Measurements from ENCODE around the gene EIF3A.

The EIF3A gene

GRCh38 chr10:119118231-119118630, 37.6 kb upstream of the EIF3A start:
- peaks cover 15% of the 10 kb centered on the region for H3K4me1 ChIP-seq (ENCODE audit: insufficient read depth, low read length, severe bottlenecking)
- H3K27me3 ChIP-seq (ENCODE audit: insufficient read depth, low read length): no peaks in the 10 kb centered on the region
- H3K9me2 ChIP-seq (ENCODE audit: low read depth, low read length): no peaks in the 10 kb centered on the region
- TF ChIP-seq EZH2 (IDR thresholded peaks at IDR 0.05; ENCODE audit: borderline replicate concordance, low read length) (no peak), CTCF (IDR thresholded peaks at IDR 0.05; ENCODE audit: low read length) (no peak)
- no peak overlapping the region for H3K4me2 ChIP-seq (ENCODE audit: low read length)
- peaks cover 54% of the 10 kb centered on the region for H3K36me3 ChIP-seq (ENCODE audit: insufficient read depth, low read length)
- peaks cover 13% of the 10 kb centered on the region for H3F3A ChIP-seq (ENCODE audit: insufficient read depth, low read length)
- no peak overlapping the region for H2AFZ ChIP-seq (ENCODE audit: low read length)
- H3K9me3 ChIP-seq (ENCODE audit: low read length): no peaks in the 10 kb centered on the region
- no peaks in the 10 kb centered on the region for H4K20me1 ChIP-seq (ENCODE audit: insufficient read depth, low read length)
- H3K27ac ChIP-seq (ENCODE audit: low read depth, low read length, poor library complexity, severe bottlenecking): no peak overlapping the region
- H3K9ac ChIP-seq (ENCODE audit: low read length): no peak overlapping the region
- no peaks in the 10 kb centered on the region for H3K79me2 ChIP-seq (ENCODE audit: insufficient read depth, low read length)
- H3K4me3 ChIP-seq (ENCODE audit: low read depth, low read length, poor library complexity, severe bottlenecking): no peak overlapping the region

- TF ChIP-seq EZH2 (IDR thresholded peaks at IDR 0.05; ENCODE audit: borderline replicate concordance, low read length): no peak
- no peak for TF ChIP-seq CTCF (IDR thresholded peaks at IDR 0.05; ENCODE audit: low read length)
- no peak overlapping the region for H3K27ac ChIP-seq (ENCODE audit: low read depth, low read length, poor library complexity, severe bottlenecking)
- no peak overlapping the region for H3K4me2 ChIP-seq (ENCODE audit: low read length)
- no peak overlapping the region for H2AFZ ChIP-seq (ENCODE audit: low read length)
- H3K4me1 ChIP-seq (ENCODE audit: insufficient read depth, low read length, severe bottlenecking): peaks cover 15% of the 10 kb centered on the region
- H3K9me2 ChIP-seq (ENCODE audit: low read depth, low read length): no peaks in the 10 kb centered on the region
- no peak overlapping the region for H3K4me3 ChIP-seq (ENCODE audit: low read depth, low read length, poor library complexity, severe bottlenecking)
- peaks cover 13% of the 10 kb centered on the region for H3F3A ChIP-seq (ENCODE audit: insufficient read depth, low read length)
- no peaks in the 10 kb centered on the region for H3K9me3 ChIP-seq (ENCODE audit: low read length)
- H3K27me3 ChIP-seq (ENCODE audit: insufficient read depth, low read length): no peaks in the 10 kb centered on the region
- no peak overlapping the region for H3K9ac ChIP-seq (ENCODE audit: low read length)
- H4K20me1 ChIP-seq (ENCODE audit: insufficient read depth, low read length): no peaks in the 10 kb centered on the region
- no peaks in the 10 kb centered on the region for H3K79me2 ChIP-seq (ENCODE audit: insufficient read depth, low read length)
- H3K36me3 ChIP-seq (ENCODE audit: insufficient read depth, low read length): peaks cover 49% of the 10 kb centered on the region
Measured at GRCh38 chr10:119116326-119116951, 35.8 kb upstream of the EIF3A start.

GRCh38 chr10:119115926-119116325, 35.3 kb upstream of the EIF3A start:
- no peaks in the 10 kb centered on the region for H3K79me2 ChIP-seq (ENCODE audit: insufficient read depth, low read length)
- no peaks in the 10 kb centered on the region for H3K27me3 ChIP-seq (ENCODE audit: insufficient read depth, low read length)
- peaks cover 46% of the 10 kb centered on the region for H3K36me3 ChIP-seq (ENCODE audit: insufficient read depth, low read length)
- no peak overlapping the region for H3K4me3 ChIP-seq (ENCODE audit: low read depth, low read length, poor library complexity, severe bottlenecking)
- no peak overlapping the region for H3K4me2 ChIP-seq (ENCODE audit: low read length)
- H4K20me1 ChIP-seq (ENCODE audit: insufficient read depth, low read length): no peaks in the 10 kb centered on the region
- H3K27ac ChIP-seq (ENCODE audit: low read depth, low read length, poor library complexity, severe bottlenecking): no peak overlapping the region
- no peak overlapping the region for H3K9ac ChIP-seq (ENCODE audit: low read length)
- H2AFZ ChIP-seq (ENCODE audit: low read length): no peak overlapping the region
- no peaks in the 10 kb centered on the region for H3K9me2 ChIP-seq (ENCODE audit: low read depth, low read length)
- no peaks in the 10 kb centered on the region for H3K9me3 ChIP-seq (ENCODE audit: low read length)
- peaks cover 14% of the 10 kb centered on the region for H3K4me1 ChIP-seq (ENCODE audit: insufficient read depth, low read length, severe bottlenecking)
- peaks cover 12% of the 10 kb centered on the region for H3F3A ChIP-seq (ENCODE audit: insufficient read depth, low read length)
- no peak for TF ChIP-seq EZH2 (IDR thresholded peaks at IDR 0.05; ENCODE audit: borderline replicate concordance, low read length)
- no peak for TF ChIP-seq CTCF (IDR thresholded peaks at IDR 0.05; ENCODE audit: low read length)
